HG02571 (cell line): ENCODE data around the gene ODAD2.

Experiments
- ATAC-seq: cut with Tn5 transposase; IDR thresholded peaks from one replicate; pipeline ENCODE4 v1.9.1; 2021; ENCODE audit warnings: mild to moderate bottlenecking, moderate library complexity; ENCODE audit not compliant: unreplicated experiment

Gene ODAD2

GRCh38 chr10:27779462-27780015 lies 219.3 kb downstream of the ODAD2 start:
- no peak for ATAC-seq

DNA sequence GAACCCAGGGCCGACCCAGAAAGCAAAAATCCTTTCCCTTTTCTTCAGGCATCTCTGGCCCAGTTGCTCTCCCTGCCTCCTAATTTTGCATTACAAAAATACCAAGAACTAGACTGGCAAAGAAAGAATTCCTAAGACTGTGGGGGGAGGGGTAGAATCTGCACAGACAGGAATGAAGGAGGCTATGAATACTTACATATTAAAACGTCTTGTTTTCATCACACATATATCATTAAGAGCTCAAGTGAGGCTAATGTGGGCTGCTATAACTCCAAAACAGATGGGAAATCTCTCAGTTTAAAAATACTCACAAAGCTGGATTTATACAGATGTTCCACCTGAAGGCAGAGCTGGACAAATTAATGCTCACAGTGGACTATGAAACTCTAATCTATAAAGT lies 224.0 kb downstream of the ODAD2 start:
- ATAC-seq = no peak

DNA sequence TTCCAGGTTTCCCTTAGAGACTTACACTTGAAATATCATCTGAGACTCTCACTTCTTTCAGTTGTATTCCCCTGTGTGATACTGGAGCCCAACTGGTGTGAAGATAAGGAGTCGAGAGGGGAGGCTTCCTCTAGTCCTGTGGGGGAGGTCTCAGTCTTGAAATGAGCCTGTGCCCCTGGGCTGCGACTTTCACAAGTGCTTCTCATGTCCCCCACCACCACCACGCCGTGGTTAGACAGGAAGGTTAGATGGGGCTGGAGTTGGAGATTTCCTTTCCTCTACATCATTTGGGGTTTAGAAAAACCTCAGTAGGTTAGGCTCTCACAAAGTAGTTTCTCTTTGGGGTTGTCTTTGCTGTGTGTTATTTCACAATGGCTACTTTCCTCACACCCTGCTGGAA lies 227.6 kb downstream of the ODAD2 start:
- no peak for ATAC-seq

DNA sequence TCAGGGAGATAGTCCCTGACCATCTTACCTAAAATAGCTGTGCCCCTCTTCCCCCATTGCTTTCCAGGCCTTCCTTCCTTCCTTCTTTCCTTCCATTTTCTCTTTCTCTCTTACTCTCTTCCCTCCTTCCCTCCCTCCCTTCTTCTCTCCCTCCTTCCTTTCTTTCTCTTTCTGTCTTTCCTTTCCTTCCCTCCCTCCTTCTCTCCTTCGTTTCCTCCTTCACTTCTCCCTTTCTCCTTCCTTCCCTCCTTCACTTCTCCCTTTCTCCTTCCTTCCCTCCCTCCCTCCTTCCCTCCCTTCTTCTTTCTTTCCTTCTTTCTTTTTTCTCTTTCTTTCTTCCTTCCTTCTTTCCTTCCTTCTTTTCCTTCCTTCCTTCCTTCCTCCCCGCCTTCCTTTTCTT lies 228.7 kb downstream of the ODAD2 start:
- ATAC-seq = no peak
